ENCODE results near the gene GADD45GIP1.

GRCh38 chr19:13003081-13003480 lies 46.1 kb upstream of the GADD45GIP1 start:
- TF ChIP-seq POLR2A (IDR thresholded peaks at IDR 0.05; ENCODE audit: low read depth, low read length) (no peak), TAF1 (IDR thresholded peaks at IDR 0.05; ENCODE audit: low read depth, low read length) (no peak), POU2F2 (IDR thresholded peaks at IDR 0.05; ENCODE audit: low read depth, low read length) (no peak), POLR2AphosphoS5 (IDR thresholded peaks at IDR 0.05; ENCODE audit: low read depth, low read length) (no peak)

All from GM12891 (cell line).